ENCODE measurements around the gene OR51E1.

DNA sequence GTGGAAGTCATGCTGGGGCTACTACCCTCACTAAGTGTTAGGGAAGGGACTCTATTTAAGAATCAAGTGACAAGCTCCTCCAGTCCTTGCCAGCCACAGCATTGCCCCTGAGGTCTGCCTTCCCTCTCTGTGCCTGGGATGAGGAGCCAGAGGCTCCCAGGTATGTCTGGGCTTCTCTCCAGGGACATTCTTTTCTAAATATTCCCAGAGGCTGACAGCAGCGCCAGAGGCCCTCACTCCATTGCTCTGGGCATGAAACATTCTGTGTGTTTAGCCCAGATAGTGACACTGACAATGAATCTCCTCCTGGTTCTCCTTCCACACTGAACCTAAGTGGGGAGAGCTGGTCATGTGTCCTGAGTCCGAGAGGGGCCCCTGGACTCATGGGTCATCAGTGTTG, 2.2 kb downstream of the OR51E1 start:
- TF ChIP-seq, protein P1, sequence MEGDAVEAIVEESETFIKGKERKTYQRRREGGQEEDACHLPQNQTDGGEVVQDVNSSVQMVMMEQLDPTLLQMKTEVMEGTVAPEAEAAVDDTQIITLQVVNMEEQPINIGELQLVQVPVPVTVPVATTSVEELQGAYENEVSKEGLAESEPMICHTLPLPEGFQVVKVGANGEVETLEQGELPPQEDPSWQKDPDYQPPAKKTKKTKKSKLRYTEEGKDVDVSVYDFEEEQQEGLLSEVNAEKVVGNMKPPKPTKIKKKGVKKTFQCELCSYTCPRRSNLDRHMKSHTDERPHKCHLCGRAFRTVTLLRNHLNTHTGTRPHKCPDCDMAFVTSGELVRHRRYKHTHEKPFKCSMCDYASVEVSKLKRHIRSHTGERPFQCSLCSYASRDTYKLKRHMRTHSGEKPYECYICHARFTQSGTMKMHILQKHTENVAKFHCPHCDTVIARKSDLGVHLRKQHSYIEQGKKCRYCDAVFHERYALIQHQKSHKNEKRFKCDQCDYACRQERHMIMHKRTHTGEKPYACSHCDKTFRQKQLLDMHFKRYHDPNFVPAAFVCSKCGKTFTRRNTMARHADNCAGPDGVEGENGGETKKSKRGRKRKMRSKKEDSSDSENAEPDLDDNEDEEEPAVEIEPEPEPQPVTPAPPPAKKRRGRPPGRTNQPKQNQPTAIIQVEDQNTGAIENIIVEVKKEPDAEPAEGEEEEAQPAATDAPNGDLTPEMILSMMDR (IDR thresholded peaks at IDR 0.05; ENCODE audit: low read depth, low read length) = no peak
- TF ChIP-seq POLR2A (IDR thresholded peaks at IDR 0.05; ENCODE audit: extremely low read depth, insufficient read length) (no peak), MYC (IDR thresholded peaks at IDR 0.05; ENCODE audit: low read depth, low read length) (no peak)
